ENCODE measurements around the gene FHL1.

Gene FHL1

DNA sequence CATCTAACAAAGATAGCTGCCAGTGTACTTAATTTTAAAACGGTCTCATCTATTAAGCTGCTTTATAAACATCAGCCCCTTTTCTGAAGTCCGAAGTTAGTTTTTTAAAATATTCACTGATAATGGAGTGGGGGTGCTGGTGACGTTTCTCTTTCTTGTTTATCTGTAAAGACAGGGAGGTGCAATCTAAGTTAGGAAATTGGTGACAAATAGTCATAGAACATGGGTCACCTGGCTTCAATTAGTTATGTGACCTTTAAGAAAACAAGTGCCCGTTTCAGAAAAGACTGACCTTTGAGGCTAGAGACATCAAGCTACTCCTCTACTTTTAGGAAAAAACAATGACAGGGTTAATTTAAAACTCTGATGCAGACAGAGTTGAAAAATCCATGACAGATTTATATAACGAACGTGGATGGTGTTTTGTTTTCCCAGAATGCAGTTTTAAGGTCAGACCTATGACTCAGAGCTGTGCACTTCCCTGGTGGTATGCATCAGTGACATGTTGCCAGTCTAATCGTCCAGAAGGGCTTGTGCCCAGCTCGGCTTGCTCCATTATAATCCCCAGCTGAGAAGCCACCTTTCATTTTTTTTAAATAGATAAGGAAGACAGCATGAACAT lies 38.2 kb downstream of the FHL1 start:
- no peak for DNase-seq (ENCODE audit: low read depth)

DNA sequence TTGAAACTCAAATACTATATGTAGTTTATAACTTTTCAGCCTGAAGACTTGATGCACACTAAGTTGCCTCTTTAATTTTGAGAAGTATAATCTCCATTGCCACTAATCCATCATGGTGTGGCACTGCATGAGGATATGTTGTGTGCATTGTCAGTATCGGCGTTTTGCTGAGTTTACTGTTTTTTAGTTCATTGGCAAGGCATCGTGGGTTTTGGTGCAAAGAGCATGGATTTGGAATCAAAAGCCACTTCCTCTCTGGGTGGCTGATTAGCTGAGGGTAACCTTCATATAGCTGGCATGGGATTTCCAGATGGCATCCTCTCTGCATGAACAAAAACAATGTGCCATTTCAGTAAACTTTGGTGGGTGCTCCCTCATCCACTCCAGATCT lies 38.7 kb downstream of the FHL1 start:
- DNase-seq (ENCODE audit: low read depth) = no peak

DNA sequence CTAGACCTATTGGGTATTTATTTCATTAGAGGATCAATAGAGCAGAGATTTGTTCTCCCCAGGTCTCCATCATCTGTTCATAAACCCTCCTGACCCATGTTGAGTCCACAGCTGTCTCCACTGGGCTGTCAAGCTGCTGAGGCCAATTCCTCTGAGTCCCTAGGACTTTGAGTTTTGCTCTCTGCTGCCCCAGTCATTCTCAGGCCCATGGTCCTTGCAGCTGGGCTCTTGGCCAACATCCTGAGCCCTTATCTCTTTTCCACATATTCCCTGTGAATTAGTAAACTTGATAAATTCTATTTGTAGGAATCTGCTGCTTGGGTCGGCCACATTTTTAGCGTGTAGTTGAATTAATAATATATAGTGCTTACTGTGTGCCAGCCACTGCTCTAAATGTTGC lies 41.9 kb downstream of the FHL1 start:
- no peak for DNase-seq (ENCODE audit: low read depth)

DNA sequence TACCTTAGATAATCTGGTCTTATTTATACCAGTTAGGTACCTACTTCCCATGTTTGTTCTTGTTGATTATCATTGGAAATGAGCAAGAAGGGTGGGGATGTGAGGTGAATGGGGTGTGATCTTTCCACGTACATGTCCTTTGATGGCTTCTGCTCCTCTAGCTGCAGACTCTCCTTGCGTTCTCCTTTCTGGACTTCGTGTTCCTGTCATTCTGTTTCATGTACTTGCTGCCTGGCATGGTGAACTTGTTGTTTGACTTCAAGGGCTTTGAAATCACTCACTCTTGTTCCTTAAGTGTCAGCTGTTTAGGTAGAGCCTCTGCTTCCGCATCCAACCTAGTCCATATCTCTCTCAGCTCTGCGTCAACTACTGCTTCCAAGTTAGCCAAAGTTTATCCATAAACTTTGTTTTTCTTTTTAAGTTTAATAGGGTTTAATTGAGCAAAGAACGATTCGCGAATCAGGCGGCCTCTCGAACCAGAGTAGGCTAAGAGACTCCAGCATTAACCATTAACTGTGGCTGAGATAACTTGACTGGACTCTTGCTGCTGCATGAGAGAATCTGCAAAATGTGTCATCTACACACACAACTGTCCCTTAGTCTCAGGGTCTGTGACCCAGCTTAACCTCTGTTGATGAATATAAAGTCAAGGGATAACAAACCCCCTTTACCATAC lies 42.8 kb downstream of the FHL1 start:
- DNase-seq (ENCODE audit: low read depth) = no peak

DNA sequence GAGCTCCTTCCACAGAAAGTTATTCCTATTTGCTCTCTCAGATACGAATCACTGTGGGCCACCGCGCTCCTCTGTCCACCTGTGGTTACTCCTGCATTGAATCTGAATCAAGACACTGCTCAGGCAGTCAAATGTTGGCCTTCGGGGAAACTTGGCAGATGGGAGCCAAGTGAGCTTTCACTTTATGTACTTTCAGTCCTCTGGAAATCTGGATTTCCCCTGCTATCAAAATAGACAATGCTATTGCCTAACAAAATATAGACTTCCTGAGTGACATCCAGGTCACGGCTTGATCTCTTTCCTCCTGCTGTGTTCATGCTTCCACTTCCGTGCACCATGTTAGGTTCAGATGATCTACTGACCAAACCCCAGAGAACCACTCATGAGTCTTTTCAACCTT lies 43.8 kb downstream of the FHL1 start:
- no peak for DNase-seq (ENCODE audit: low read depth)

DNA sequence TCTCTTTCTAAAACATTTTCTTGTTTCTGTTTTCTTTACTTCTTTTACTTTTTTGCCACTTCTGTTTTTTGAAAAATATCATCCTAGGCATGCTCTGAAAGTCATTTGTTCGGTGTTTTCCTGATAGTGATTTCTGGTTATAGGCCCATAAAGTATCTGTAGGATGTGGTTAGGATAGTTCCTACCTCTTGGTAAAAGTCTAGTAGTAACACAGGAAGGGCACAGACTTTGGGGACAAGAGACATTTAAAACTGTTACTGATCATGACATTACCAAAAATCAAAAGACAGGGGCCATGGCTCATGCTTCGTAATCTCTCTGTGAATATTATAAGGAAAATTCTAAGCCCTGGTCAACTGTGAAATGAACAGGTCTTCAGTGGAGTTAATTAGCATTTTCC lies 44.8 kb downstream of the FHL1 start:
- no peak for DNase-seq (ENCODE audit: low read depth)

DNA sequence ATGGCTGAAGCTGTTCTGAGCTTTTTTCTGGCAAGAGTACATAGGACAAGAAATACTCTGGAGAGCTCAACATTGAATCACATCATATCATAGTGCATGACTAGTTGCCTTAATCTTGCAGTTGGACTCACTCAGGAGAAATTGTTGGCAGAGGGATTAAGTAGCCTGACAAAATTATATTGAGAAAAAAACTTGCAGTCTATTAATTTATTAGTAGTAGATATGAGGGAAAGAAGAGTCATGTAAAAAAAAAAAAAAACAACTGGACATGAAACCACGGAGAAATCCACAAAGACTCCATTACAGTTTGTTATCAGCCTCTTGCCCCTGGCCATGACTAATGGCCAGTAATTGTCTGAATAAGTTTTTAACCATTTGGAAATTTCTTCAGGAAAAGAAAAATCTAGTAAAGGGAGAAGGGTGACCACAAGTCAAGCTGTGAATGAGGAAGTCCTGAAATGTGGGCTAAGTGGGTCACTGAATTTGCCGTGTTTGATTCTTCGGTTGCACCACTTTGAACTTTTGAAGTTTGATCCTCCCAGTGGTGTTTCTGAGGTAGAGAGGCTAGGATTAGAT lies 45.6 kb downstream of the FHL1 start:
- no peak for DNase-seq (ENCODE audit: low read depth)

DNA sequence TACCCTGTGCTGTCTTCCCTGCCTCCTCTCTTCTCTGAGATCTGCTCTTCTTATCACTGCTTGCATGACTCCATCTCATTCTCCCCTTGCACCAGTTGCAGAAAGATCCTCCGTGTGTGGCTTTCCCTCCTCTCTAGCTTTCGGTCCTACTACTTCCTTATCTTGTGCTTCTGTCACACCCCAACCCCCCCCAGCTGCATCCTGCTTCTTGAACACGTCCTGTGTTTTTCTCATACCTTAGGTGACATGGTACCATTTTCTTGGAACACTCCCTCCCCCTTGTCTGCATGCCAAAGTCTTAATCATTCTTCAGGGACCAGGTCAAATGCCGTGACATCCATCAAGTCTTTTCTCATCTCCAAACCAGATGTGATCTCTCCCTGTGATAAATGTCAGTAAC lies 46.4 kb downstream of the FHL1 start:
- DNase-seq (ENCODE audit: low read depth) = no peak

DNA sequence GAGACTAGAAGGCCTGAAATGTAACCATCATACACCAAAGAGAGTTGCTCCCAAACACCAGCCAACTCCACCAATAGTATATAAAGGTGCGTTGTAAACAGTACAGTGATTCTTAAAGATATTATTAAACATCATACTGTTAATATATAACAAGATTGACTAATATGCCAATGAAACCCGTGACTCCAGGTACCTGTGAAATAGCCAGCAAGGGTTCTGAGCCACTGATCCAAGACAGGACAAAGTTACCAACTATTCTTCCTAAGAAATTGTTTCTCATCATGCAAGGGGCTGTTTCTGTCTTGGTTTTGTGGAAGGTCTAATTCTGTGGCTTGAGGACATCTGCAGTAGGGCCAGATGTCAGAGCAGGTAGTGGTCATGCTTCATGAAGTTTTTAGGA lies 47.2 kb downstream of the FHL1 start:
- no peak for DNase-seq (ENCODE audit: low read depth)

DNA sequence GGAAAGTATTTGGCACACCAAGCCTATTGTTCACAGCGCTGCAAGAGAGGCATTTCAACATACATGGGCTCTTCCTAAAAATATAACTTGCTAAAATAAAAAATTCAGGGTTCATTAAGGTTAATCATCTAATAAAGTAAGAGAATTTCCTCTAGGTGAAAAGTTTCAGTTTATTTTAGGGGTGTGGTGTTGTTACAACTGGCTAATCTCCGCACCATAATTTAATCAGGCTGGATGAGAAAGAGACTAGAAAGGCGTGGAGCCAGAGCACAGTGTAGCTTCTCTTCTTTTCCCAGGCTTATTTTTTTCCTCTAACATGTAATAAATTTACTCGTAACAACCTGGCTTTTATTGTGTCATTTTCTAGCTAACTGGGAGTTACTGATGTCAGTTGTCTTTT lies 47.9 kb downstream of the FHL1 start:
- DNase-seq (ENCODE audit: low read depth) = no peak

DNA sequence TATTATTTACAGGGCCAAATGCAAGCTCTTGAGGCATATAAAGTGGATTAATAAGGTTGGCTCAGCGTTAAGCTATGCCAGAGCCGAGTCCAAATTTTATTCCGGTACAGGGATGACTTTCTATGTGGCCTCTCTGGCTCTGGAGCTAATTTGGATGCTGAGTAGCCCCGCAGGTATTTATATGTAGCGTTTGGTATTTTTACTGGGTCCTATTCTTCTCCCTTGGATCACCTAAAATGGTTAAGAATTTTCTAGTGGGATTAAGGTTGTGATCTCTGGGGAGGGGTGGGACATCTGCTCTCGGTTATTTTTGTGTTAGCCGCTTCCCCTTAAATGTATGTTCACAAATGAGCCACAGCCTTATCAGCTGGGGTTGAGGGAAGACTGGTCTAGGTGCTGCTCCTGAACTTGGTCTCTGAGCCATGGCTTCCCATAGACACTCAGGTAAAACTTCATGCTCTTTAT lies 49.4 kb downstream of the FHL1 start:
- DNase-seq (ENCODE audit: low read depth) = no peak

DNA sequence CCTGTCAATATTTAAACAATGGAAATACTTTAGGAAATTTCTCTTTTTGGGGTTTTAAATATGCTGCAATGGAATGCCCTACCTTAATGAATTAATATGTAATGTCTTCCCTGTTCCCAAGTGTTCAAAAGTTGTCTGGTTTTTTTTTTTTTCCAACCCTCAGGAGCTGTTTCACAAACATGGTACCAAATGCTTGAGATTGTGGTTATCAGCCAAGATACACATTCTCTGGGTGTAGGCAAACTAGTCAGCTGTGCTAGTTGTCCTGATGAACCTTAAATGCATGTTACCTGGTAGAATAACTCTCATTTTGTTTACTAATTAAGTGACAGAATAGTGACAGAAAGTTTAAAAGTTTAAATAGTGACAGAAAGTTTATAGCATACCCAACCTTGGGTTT lies 50.7 kb downstream of the FHL1 start:
- no peak for DNase-seq (ENCODE audit: low read depth)

DNA sequence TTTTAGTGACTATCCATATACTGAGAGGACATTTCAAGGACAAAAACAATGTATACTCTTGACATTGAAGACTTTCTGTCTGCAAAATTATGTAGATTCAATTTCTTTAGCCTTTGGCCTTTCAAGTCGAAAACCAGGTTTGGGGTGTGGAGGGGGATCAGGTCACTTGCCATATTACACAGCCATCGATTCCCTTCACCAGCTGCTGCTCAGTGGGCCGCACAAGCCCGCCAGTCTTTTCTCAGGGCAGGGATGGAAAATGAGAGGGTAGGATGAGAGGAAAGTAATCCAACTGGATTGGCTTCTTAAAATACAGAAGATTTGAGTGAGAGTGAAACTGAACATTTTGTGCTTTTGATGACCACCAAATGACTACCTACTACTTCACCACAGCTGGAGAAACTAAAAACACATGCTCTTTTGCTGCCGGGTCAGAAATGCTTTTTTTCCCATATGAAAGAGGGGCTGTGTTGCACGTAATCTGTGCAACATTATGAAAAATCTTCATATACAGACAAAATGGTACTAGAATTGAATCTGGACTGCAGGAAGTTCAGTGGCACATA lies 51.4 kb downstream of the FHL1 start:
- no peak for DNase-seq (ENCODE audit: low read depth)

DNA sequence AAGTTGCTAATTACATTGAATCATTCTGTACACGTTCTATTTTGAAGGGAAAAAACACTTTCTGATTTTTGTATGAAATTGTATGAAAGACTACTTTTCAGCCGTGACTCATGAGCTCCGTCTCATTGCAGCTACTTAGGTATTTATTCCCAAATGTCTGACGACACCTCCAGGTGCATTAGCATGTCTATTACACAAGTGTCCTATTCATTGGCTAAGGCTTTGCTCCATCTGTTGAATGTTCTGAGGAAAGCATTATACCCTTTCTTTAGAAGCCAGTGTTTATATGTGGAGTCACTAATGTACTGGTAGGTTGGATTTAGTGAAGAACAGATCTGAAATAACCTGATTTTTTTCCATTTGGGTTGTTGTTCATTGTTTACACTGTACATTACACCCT lies 52.0 kb downstream of the FHL1 start:
- no peak for DNase-seq (ENCODE audit: low read depth)

DNA sequence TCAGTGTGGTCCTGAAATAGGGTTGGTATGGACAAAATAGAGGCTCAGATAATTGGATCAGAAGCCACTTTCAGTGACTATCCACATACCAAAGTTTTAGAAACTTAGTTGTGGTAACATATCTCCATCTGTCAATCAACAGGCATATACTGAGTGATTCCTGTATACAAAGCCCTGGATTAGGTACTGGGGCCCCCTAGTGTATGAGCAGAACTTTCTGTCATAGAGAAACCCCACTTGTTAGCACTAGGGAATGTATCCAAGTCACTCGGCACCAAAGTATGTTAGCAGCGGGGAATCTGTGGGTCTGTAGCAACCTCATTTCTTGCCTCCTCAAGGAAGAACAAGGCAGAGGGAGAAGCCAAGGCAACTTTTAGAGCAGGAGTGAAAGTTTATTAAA lies 53.1 kb downstream of the FHL1 start:
- DNase-seq (ENCODE audit: low read depth) = no peak

DNA sequence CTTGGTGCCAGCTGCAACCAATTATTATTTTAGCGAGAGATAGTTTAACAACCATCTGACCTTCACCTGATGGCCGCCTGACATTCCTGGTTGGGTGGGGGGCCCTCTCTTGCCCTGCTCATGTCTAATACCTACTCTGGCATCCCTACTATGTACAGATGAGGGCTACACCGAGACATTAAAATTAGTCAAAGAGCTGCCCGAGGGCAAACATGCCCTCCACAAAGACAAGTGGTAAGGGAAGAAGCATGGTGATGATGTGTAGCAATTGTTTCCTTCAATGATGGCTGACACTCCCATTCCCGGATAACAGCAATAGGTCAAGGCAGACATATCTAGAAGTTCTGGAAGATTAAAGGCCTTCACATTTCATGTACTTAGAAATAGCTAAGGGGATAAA lies 54.3 kb downstream of the FHL1 start:
- no peak for DNase-seq (ENCODE audit: low read depth)

DNA sequence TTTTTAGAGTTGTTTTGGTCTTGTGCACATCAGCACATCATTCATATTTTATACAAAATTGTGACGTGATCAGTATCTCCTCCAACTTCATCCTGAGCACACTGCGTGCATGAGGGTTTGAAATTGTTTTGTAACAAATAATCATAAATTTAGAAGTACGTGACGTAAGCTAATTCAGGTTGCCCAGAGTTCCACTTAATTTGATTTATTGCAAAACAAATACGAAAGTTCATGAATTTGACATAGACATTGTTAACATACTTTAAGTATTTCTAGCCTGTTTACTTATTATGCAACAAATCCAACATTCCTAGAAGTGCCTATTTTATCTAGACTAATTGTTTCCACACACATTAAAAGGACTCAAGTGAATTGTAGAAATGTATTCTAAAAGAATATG lies 55.6 kb downstream of the FHL1 start:
- no peak for DNase-seq (ENCODE audit: low read depth)

DNA sequence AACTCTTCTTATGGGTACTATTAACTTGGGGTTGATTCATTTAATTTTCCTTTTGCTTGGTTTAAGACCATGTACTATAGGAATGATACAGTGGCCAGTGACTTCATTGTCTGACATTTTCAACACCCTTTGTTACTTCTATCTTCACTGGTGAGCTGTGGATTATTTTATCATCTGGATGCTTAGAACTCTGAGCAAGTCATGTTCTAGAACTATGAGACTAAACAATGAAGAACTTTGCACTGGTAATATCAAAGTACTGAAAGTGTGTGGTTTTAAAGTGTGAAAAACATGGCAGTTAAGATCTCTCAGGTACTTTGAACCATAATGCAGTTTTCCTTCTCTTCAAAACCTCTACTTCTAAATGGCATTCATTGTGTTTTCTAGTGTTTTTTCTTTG lies 56.1 kb downstream of the FHL1 start:
- DNase-seq (ENCODE audit: low read depth) = no peak

DNA sequence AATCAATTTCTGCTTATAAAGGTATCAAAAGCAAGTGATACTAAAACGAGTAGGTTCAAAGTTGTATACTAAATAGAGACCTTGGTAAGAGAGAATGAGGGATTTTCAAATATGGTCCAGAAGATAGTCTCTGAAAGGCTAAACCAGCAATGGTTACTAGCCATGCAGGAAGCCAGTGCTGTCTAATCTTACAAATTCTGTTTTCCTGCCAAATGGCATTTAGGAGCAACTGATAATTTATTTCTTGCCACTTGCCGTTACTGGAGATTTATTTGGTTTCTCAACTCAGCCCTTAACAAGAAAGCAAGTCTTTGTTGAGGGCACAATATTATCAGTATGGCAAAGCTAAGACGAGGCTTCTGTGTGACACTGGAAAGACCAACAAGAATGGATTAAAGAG lies 56.6 kb downstream of the FHL1 start:
- no peak for DNase-seq (ENCODE audit: low read depth)

DNA sequence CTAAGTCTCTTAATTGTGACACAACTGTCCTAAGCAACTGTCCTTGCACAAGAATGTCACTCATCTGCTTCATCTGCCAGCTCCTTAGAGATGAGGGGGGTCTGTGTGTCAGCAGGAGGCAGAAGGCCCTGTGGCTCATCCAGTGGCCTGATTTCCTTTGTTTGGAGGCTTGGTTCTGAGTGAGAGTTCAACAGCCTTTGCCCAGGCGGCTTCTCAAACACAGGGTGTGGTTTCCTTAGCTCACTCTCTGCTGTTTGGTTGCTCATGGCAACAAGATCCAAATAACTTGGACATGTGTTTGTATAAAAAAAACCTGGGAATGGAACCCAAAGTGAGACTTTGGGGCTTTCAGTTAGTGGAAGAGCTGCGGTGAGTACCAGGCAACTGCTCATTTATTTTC lies 57.2 kb downstream of the FHL1 start:
- DNase-seq (ENCODE audit: low read depth) = no peak

DNA sequence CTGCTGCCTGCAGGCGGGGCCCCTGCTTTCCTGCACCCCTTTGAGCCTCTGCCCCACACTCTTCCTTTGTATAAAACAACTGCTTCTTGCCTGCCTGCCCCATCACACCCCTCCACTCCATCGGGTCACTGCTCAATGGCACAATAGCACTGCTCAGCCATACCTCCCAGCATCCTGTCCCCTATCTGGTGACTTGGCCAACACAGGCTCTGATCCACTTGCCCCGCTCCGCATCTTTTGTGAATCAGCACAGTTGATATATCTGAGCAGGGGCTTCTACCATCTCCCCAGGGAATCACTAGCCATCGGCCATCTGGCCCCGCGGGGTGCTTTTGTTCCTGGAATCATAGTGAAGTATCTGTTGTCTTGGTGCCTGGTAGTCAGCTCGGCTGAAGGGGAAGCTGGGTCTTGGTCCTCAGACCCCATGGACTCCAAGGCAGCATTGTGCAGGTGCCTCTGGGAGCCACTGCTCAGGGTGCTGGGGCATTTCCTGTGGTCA lies 58.6 kb downstream of the FHL1 start:
- no peak for DNase-seq (ENCODE audit: low read depth)

DNA sequence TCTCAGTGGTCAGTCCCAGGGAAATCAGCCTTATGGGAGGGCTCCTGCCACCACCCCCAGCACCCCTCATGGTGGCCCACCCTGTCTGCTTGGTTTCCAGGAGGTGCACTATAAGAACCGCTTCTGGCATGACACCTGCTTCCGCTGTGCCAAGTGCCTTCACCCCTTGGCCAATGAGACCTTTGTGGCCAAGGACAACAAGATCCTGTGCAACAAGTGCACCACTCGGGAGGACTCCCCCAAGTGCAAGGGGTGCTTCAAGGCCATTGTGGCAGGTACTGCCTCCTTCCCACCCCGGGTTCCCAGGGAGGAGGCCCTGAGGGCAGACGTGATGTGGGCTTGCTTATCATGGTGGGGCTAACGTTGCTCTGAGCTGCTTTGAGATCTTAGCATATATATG lies 59.6 kb downstream of the FHL1 start:
- no peak for DNase-seq (ENCODE audit: low read depth)

DNA sequence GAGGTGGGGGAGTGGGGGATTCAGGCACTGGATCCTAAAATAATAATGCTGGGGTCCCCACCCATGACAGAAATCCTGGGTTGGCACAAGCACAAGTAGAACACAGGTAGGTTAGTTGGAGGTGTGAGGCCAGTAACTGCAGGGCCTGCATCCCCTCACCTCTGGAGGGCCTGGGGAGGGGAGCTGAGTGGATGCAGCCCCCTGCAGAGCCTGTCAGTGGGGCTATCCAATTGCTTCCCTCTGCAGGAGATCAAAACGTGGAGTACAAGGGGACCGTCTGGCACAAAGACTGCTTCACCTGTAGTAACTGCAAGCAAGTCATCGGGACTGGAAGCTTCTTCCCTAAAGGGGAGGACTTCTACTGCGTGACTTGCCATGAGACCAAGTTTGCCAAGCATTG lies 60.2 kb downstream of the FHL1 start:
- DNase-seq (ENCODE audit: low read depth) = no peak
